A549 (cell line): ENCODE data around the gene C1orf141.

Experiments used
- CHD2 ChIP-seq: fragments of 150-350 bp; IDR thresholded peaks from 2 replicates; pipeline ENCODE4 v1.6.1; 2014; ENCODE audit warnings: low read length; ENCODE audit not compliant: partially characterized antibody
- CTCF ChIP-seq: fragments of >200 bp; sonication (Bioruptor Twin); formaldehyde crosslinking; IDR thresholded peaks from 3 replicates; pipeline ENCODE4 v1.5.1; 2016
- ELK1 ChIP-seq: fragments of 150-350 bp; IDR thresholded peaks from 2 replicates; pipeline ENCODE4 v1.6.1; 2014; ENCODE audit warnings: low read depth, mild to moderate bottlenecking, low read length
- HOXA7 ChIP-seq: fragments of 250-450 bp; sonication (Bioruptor Pico); IDR thresholded peaks from 2 replicates; pipeline ENCODE4 v1.5.0; 2020; ENCODE audit warnings: mild to moderate bottlenecking, moderate library complexity
- MAX ChIP-seq: IDR thresholded peaks from 2 replicates; pipeline ENCODE4 v1.6.1; 2012
- POLR2A ChIP-seq: IDR thresholded peaks from 2 replicates; pipeline ENCODE4 v1.6.1; 2012; ENCODE audit warnings: mild to moderate bottlenecking, low read length
- POLR2AphosphoS2 ChIP-seq: conservative IDR thresholded peaks from 2 replicates; pipeline ENCODE4 v1.6.1; 2012; ENCODE audit warnings: low read length, improper control_type of control experiment, inconsistent platforms
- ZFP36 ChIP-seq: fragments of 450-650 bp; IDR thresholded peaks from 2 replicates; pipeline ENCODE4 v1.6.1; 2014; ENCODE audit warnings: borderline replicate concordance; ENCODE audit not compliant: partially characterized antibody
- TF ChIP-seq, protein P1 (sequence below): fragments of 200-600 bp; sonication (generic); IDR thresholded peaks from 2 replicates; pipeline ENCODE4 v1.6.1; 2016; ENCODE audit warnings: antibody characterized with exemption, mild to moderate bottlenecking, moderate library complexity
- TF ChIP-seq, protein P2 (sequence below): fragments of >200 bp; sonication (Bioruptor Twin); formaldehyde crosslinking; IDR thresholded peaks from 2 replicates; pipeline ENCODE4 v1.6.1; 2016

GRCh38 chr1:67061266-67061665, 73.5 kb downstream of the C1orf141 start:
- no peak for TF ChIP-seq CTCF
- no peak for TF ChIP-seq POLR2AphosphoS2
- no peak for TF ChIP-seq POLR2A
- TF ChIP-seq ELK1 = no peak
- no peak for TF ChIP-seq MAX
- no peak for TF ChIP-seq CHD2
- no peak for TF ChIP-seq HOXA7
- TF ChIP-seq, protein P1, sequence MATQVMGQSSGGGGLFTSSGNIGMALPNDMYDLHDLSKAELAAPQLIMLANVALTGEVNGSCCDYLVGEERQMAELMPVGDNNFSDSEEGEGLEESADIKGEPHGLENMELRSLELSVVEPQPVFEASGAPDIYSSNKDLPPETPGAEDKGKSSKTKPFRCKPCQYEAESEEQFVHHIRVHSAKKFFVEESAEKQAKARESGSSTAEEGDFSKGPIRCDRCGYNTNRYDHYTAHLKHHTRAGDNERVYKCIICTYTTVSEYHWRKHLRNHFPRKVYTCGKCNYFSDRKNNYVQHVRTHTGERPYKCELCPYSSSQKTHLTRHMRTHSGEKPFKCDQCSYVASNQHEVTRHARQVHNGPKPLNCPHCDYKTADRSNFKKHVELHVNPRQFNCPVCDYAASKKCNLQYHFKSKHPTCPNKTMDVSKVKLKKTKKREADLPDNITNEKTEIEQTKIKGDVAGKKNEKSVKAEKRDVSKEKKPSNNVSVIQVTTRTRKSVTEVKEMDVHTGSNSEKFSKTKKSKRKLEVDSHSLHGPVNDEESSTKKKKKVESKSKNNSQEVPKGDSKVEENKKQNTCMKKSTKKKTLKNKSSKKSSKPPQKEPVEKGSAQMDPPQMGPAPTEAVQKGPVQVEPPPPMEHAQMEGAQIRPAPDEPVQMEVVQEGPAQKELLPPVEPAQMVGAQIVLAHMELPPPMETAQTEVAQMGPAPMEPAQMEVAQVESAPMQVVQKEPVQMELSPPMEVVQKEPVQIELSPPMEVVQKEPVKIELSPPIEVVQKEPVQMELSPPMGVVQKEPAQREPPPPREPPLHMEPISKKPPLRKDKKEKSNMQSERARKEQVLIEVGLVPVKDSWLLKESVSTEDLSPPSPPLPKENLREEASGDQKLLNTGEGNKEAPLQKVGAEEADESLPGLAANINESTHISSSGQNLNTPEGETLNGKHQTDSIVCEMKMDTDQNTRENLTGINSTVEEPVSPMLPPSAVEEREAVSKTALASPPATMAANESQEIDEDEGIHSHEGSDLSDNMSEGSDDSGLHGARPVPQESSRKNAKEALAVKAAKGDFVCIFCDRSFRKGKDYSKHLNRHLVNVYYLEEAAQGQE = no peak
- TF ChIP-seq, protein P2, sequence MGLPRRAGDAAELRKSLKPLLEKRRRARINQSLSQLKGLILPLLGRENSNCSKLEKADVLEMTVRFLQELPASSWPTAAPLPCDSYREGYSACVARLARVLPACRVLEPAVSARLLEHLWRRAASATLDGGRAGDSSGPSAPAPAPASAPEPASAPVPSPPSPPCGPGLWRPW = no peak
- TF ChIP-seq ZFP36 = no peak
